Peyer's patch (tissue), 4 donors: ENCODE results near the gene MRPS2.

Experiments used
- POLR2A ChIP-seq, 2 donors: fragments of 450-650 bp; IDR thresholded peaks; one replicate each; pipeline ENCODE4 v1.5.1; 2017; ENCODE audit warnings: antibody characterized with exemption in 2 of 2, mild to moderate bottlenecking in 2 of 2, moderate library complexity in 2 of 2
- TF ChIP-seq, protein P1 (sequence below), 6 experiments: fragments of 450-650 bp in 4 of 6; fragments of 200-600 bp in 2 of 6; sonication (generic) in 1 of 6; IDR thresholded peaks; one replicate each; pipeline ENCODE4 v1.5.1; 2017 to 2019; ENCODE audit warnings: antibody characterized with exemption in 6 of 6, mild to moderate bottlenecking in 3 of 6, moderate library complexity in 1 of 6

DNA sequence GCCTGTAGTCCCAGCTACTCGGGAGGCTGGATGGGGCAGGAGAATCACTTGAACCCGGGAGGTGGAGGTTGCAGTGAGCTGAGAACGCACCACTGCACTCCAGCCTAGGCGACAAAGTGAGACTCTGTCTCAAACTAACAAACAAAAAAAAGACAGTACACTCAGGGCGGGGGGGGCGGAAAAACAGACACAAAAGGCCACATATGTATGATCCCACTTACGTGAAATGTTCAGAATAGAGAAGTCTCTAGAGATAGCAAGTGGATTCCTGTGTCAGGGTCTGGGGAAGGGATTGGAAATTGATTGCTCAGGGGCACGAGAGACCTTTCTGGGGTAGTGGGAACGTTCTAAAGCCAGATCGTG is 11.7 kb downstream of the MRPS2 start:
- TF ChIP-seq, protein P1, sequence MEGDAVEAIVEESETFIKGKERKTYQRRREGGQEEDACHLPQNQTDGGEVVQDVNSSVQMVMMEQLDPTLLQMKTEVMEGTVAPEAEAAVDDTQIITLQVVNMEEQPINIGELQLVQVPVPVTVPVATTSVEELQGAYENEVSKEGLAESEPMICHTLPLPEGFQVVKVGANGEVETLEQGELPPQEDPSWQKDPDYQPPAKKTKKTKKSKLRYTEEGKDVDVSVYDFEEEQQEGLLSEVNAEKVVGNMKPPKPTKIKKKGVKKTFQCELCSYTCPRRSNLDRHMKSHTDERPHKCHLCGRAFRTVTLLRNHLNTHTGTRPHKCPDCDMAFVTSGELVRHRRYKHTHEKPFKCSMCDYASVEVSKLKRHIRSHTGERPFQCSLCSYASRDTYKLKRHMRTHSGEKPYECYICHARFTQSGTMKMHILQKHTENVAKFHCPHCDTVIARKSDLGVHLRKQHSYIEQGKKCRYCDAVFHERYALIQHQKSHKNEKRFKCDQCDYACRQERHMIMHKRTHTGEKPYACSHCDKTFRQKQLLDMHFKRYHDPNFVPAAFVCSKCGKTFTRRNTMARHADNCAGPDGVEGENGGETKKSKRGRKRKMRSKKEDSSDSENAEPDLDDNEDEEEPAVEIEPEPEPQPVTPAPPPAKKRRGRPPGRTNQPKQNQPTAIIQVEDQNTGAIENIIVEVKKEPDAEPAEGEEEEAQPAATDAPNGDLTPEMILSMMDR (IDR thresholded peaks at IDR 0.05) = no peak
- no peak for TF ChIP-seq POLR2A (IDR thresholded peaks at IDR 0.05)
